ENCODE measurements around the gene KLF5.

KLF5 gene

GRCh38 chr13:73065665-73066340 is 7.0 kb downstream of the KLF5 start:
- H3K27me3 ChIP-seq (ENCODE audit: control insufficient read depth in 5 of 5, insufficient read depth in 4 of 5, low read length in 5 of 5): no peaks in the 10 kb centered on the region
- H3K4me3 ChIP-seq (ENCODE audit: low read depth in 1 of 5, low read length in 5 of 5): no peak overlapping the region
- H3K9ac ChIP-seq (ENCODE audit: low read length in 5 of 5): no peak overlapping the region
- H3K36me3 ChIP-seq (ENCODE audit: control insufficient read depth in 5 of 5, insufficient read depth in 5 of 5, low read length in 5 of 5): no peaks in the 10 kb centered on the region
- H3K4me1 ChIP-seq (ENCODE audit: control insufficient read depth in 5 of 5, insufficient read depth in 5 of 5, low read length in 5 of 5): peaks cover 0 to 2% (median 2%) of the 10 kb centered on the region in 5 donors
- no peak overlapping the region for H3K27ac ChIP-seq (ENCODE audit: low read depth, low read length)
- no peaks in the 10 kb centered on the region for H3K9me3 ChIP-seq (ENCODE audit: control insufficient read depth in 5 of 5, low read length in 5 of 5)

- Histone ChIP-seq H3K4me3 (ENCODE audit: low read depth in 1 of 5, low read length in 5 of 5) (no peak overlapping the region), H3K27me3 (ENCODE audit: control insufficient read depth in 5 of 5, insufficient read depth in 4 of 5, low read length in 5 of 5) (no peaks in the 10 kb centered on the region), H3K27ac (ENCODE audit: low read depth, low read length) (no peak overlapping the region), H3K9ac (ENCODE audit: low read length in 5 of 5) (no peak overlapping the region), H3K9me3 (ENCODE audit: control insufficient read depth in 5 of 5, low read length in 5 of 5) (no peaks in the 10 kb centered on the region), H3K4me1 (ENCODE audit: control insufficient read depth in 5 of 5, insufficient read depth in 5 of 5, low read length in 5 of 5) (no peaks in the 10 kb centered on the region), H3K36me3 (ENCODE audit: control insufficient read depth in 5 of 5, insufficient read depth in 5 of 5, low read length in 5 of 5) (no peaks in the 10 kb centered on the region)
Observed at GRCh38 chr13:73069206-73069805, 10.5 kb downstream of the KLF5 start.

GRCh38 chr13:73070451-73071098 is 11.8 kb downstream of the KLF5 start:
- Histone ChIP-seq H3K9ac (ENCODE audit: low read length in 5 of 5) (no peak overlapping the region), H3K36me3 (ENCODE audit: control insufficient read depth in 5 of 5, insufficient read depth in 5 of 5, low read length in 5 of 5) (no peaks in the 10 kb centered on the region), H3K4me1 (ENCODE audit: control insufficient read depth in 5 of 5, insufficient read depth in 5 of 5, low read length in 5 of 5) (no peaks in the 10 kb centered on the region), H3K4me3 (ENCODE audit: low read depth in 1 of 5, low read length in 5 of 5) (no peak overlapping the region), H3K27me3 (ENCODE audit: control insufficient read depth in 5 of 5, insufficient read depth in 4 of 5, low read length in 5 of 5) (no peaks in the 10 kb centered on the region), H3K27ac (ENCODE audit: low read depth, low read length) (no peak overlapping the region), H3K9me3 (ENCODE audit: control insufficient read depth in 5 of 5, low read length in 5 of 5) (no peaks in the 10 kb centered on the region)

- Histone ChIP-seq H3K9me3 (ENCODE audit: control insufficient read depth in 5 of 5, low read length in 5 of 5) (no peaks in the 10 kb centered on the region), H3K9ac (ENCODE audit: low read length in 5 of 5) (no peak overlapping the region), H3K27me3 (ENCODE audit: control insufficient read depth in 5 of 5, insufficient read depth in 4 of 5, low read length in 5 of 5) (no peaks in the 10 kb centered on the region), H3K4me3 (ENCODE audit: low read depth in 1 of 5, low read length in 5 of 5) (no peak overlapping the region), H3K27ac (ENCODE audit: low read depth, low read length) (no peak overlapping the region), H3K36me3 (ENCODE audit: control insufficient read depth in 5 of 5, insufficient read depth in 5 of 5, low read length in 5 of 5) (no peaks in the 10 kb centered on the region), H3K4me1 (ENCODE audit: control insufficient read depth in 5 of 5, insufficient read depth in 5 of 5, low read length in 5 of 5) (no peaks in the 10 kb centered on the region)
Observed at GRCh38 chr13:73072239-73072900, 13.6 kb downstream of the KLF5 start.

- Histone ChIP-seq H3K4me3 (ENCODE audit: low read depth in 1 of 5, low read length in 5 of 5) (no peak overlapping the region), H3K36me3 (ENCODE audit: control insufficient read depth in 5 of 5, insufficient read depth in 5 of 5, low read length in 5 of 5) (no peaks in the 10 kb centered on the region), H3K27me3 (ENCODE audit: control insufficient read depth in 5 of 5, insufficient read depth in 4 of 5, low read length in 5 of 5) (no peaks in the 10 kb centered on the region), H3K4me1 (ENCODE audit: control insufficient read depth in 5 of 5, insufficient read depth in 5 of 5, low read length in 5 of 5) (no peaks in the 10 kb centered on the region), H3K9me3 (ENCODE audit: control insufficient read depth in 5 of 5, low read length in 5 of 5) (no peaks in the 10 kb centered on the region), H3K9ac (ENCODE audit: low read length in 5 of 5) (no peak overlapping the region), H3K27ac (ENCODE audit: low read depth, low read length) (no peak overlapping the region)
Observed at GRCh38 chr13:73073050-73073449, 14.2 kb downstream of the KLF5 start.

- H3K27ac ChIP-seq (ENCODE audit: low read depth, low read length): no peak overlapping the region
- no peak overlapping the region for H3K4me3 ChIP-seq (ENCODE audit: low read depth in 1 of 5, low read length in 5 of 5)
Observed at GRCh38 chr13:73074014-73074413, 15.2 kb downstream of the KLF5 start.

GRCh38 chr13:73074926-73075325 is 16.1 kb downstream of the KLF5 start:
- H3K9ac ChIP-seq (ENCODE audit: low read length in 5 of 5): no peak overlapping the region
- no peaks in the 10 kb centered on the region for H3K27me3 ChIP-seq (ENCODE audit: control insufficient read depth in 5 of 5, insufficient read depth in 4 of 5, low read length in 5 of 5)
- no peaks in the 10 kb centered on the region for H3K9me3 ChIP-seq (ENCODE audit: control insufficient read depth in 5 of 5, low read length in 5 of 5)
- H3K4me1 ChIP-seq (ENCODE audit: control insufficient read depth in 5 of 5, insufficient read depth in 5 of 5, low read length in 5 of 5): no peaks in the 10 kb centered on the region
- no peaks in the 10 kb centered on the region for H3K36me3 ChIP-seq (ENCODE audit: control insufficient read depth in 5 of 5, insufficient read depth in 5 of 5, low read length in 5 of 5)
- H3K27ac ChIP-seq (ENCODE audit: low read depth, low read length): no peak overlapping the region
- no peak overlapping the region for H3K4me3 ChIP-seq (ENCODE audit: low read depth in 1 of 5, low read length in 5 of 5)

More at GRCh38 chr13:73074014-73074413, 15.2 kb downstream of the KLF5 start:
- Histone ChIP-seq H3K4me1 (ENCODE audit: control insufficient read depth in 5 of 5, insufficient read depth in 5 of 5, low read length in 5 of 5) (no peaks in the 10 kb centered on the region), H3K9me3 (ENCODE audit: control insufficient read depth in 5 of 5, low read length in 5 of 5) (no peaks in the 10 kb centered on the region), H3K27me3 (ENCODE audit: control insufficient read depth in 5 of 5, insufficient read depth in 4 of 5, low read length in 5 of 5) (no peaks in the 10 kb centered on the region), H3K36me3 (ENCODE audit: control insufficient read depth in 5 of 5, insufficient read depth in 5 of 5, low read length in 5 of 5) (no peaks in the 10 kb centered on the region), H3K9ac (ENCODE audit: low read length in 5 of 5) (no peak overlapping the region)

- Histone ChIP-seq H3K9ac (ENCODE audit: low read length in 5 of 5) (no peak overlapping the region), H3K9me3 (ENCODE audit: control insufficient read depth in 5 of 5, low read length in 5 of 5) (no peaks in the 10 kb centered on the region), H3K27me3 (ENCODE audit: control insufficient read depth in 5 of 5, insufficient read depth in 4 of 5, low read length in 5 of 5) (no peaks in the 10 kb centered on the region), H3K36me3 (ENCODE audit: control insufficient read depth in 5 of 5, insufficient read depth in 5 of 5, low read length in 5 of 5) (no peaks in the 10 kb centered on the region), H3K4me3 (ENCODE audit: low read depth in 1 of 5, low read length in 5 of 5) (no peak overlapping the region), H3K27ac (ENCODE audit: low read depth, low read length) (no peak overlapping the region), H3K4me1 (ENCODE audit: control insufficient read depth in 5 of 5, insufficient read depth in 5 of 5, low read length in 5 of 5) (no peaks in the 10 kb centered on the region)
Observed at GRCh38 chr13:73075546-73075945, 16.7 kb downstream of the KLF5 start.

GRCh38 chr13:73075954-73076353 is 17.1 kb downstream of the KLF5 start:
- Histone ChIP-seq H3K27me3 (ENCODE audit: control insufficient read depth in 5 of 5, insufficient read depth in 4 of 5, low read length in 5 of 5) (no peaks in the 10 kb centered on the region), H3K4me3 (ENCODE audit: low read depth in 1 of 5, low read length in 5 of 5) (no peak overlapping the region), H3K27ac (ENCODE audit: low read depth, low read length) (no peak overlapping the region), H3K9me3 (ENCODE audit: control insufficient read depth in 5 of 5, low read length in 5 of 5) (no peaks in the 10 kb centered on the region), H3K36me3 (ENCODE audit: control insufficient read depth in 5 of 5, insufficient read depth in 5 of 5, low read length in 5 of 5) (no peaks in the 10 kb centered on the region), H3K4me1 (ENCODE audit: control insufficient read depth in 5 of 5, insufficient read depth in 5 of 5, low read length in 5 of 5) (no peaks in the 10 kb centered on the region), H3K9ac (ENCODE audit: low read length in 5 of 5) (no peak overlapping the region)

GRCh38 chr13:73077865-73078264 is 19.1 kb downstream of the KLF5 start:
- H3K27me3 ChIP-seq (ENCODE audit: control insufficient read depth in 5 of 5, insufficient read depth in 4 of 5, low read length in 5 of 5): no peaks in the 10 kb centered on the region
- no peaks in the 10 kb centered on the region for H3K36me3 ChIP-seq (ENCODE audit: control insufficient read depth in 5 of 5, insufficient read depth in 5 of 5, low read length in 5 of 5)
- no peak overlapping the region for H3K27ac ChIP-seq (ENCODE audit: low read depth, low read length)
- no peaks in the 10 kb centered on the region for H3K4me1 ChIP-seq (ENCODE audit: control insufficient read depth in 5 of 5, insufficient read depth in 5 of 5, low read length in 5 of 5)
- H3K9me3 ChIP-seq (ENCODE audit: control insufficient read depth in 5 of 5, low read length in 5 of 5): no peaks in the 10 kb centered on the region
- H3K4me3 ChIP-seq (ENCODE audit: low read depth in 1 of 5, low read length in 5 of 5): no peak overlapping the region
- no peak overlapping the region for H3K9ac ChIP-seq (ENCODE audit: low read length in 5 of 5)

All from subcutaneous abdominal adipose tissue (tissue), 5 donors.